Esophagus squamous epithelium (tissue), 5 donors: ENCODE results near the gene MRPL48. TPM values are rescaled to one million over a fixed set of nuclear protein-coding genes. Genes with fewer than 3 reads are reported as not detected.

Experiments used
- DNase-seq: peaks from one replicate; lab custom pipeline; 2025; lab: John Stamatoyannopoulos, UW
- H3K27ac ChIP-seq, 4 donors: fragments of 200-600 bp; sonication (generic); one replicate each; pipeline ENCODE4 v1.5.1; 2016 to 2019; ENCODE audit warnings: mild to moderate bottlenecking in 1 of 4
- H3K27me3 ChIP-seq, 4 donors: fragments of 200-600 bp; sonication (generic); 1 replicate in 3 of 4; 2 replicates in 1 of 4; pipeline versions ENCODE4 v1.5.1 to v1.6.0; 2017 to 2021; ENCODE audit warnings: antibody characterized with exemption in 1 of 4
- H3K36me3 ChIP-seq, 3 donors: fragments of 200-600 bp; sonication (generic); one replicate each; pipeline ENCODE4 v1.5.1; 2016 to 2019
- H3K4me1 ChIP-seq, 3 donors: fragments of 200-600 bp; sonication (generic); one replicate each; pipeline ENCODE4 v1.5.1; 2017 to 2019
- H3K4me3 ChIP-seq, 4 donors: fragments of 200-600 bp; sonication (generic); 1 replicate in 3 of 4; 2 replicates in 1 of 4; pipeline ENCODE4 v1.5.1; 2016 to 2019; ENCODE audit warnings: mild to moderate bottlenecking in 2 of 4, moderate library complexity in 1 of 4
- H3K9me3 ChIP-seq, 3 donors: fragments of 200-600 bp; sonication (generic); one replicate each; pipeline ENCODE4 v1.5.1; 2016 to 2019
- CTCF ChIP-seq, 6 experiments: fragments of 450-650 bp in 4 of 6; fragments of 200-600 bp in 2 of 6; sonication (generic) in 2 of 6; IDR thresholded peaks; one replicate each; pipeline ENCODE4 v1.5.1; 2016 to 2019; ENCODE audit warnings: antibody characterized with exemption in 6 of 6, mild to moderate bottlenecking in 4 of 6, moderate library complexity in 4 of 6
- POLR2A ChIP-seq, 4 donors: fragments of 450-650 bp; IDR thresholded peaks; one replicate each; pipeline ENCODE4 v1.6.1; 2017; ENCODE audit warnings: antibody characterized with exemption in 4 of 4, mild to moderate bottlenecking in 4 of 4, moderate library complexity in 3 of 4
- WGBS, 2 donors: methylation state at CpG; one replicate each; pipeline ENCODE4 v1.1.5; 2018; 5-methylcytosine and 5-hydroxymethylcytosine counted together
- intact Hi-C: fragments of 100-400 bp; cut with DNase I; formaldehyde crosslinking; loops from one replicate; pipeline ENCODE4 v1.15.0; 2022
- total RNA-seq, 4 donors: library from RNA; depleted of rRNA; stranded (reverse); fragments of >200 nt; gene quantifications; one replicate each; pipeline ENCODE4 v1.1.0, GENCODE V29; 2016
- donor health status: DM: yes; HTN: yes; CAD: no.

MRPL48 gene
- total RNA-seq, 4 donors from 2014 or later = 9.2 to 23.5 (median 18.8) TPM

GRCh38 chr11:73800276-73800806, 12.7 kb downstream of the MRPL48 start:
- Histone ChIP-seq H3K27me3 (no peaks in the 10 kb centered on the region), H3K4me3 (no peak overlapping the region)

GRCh38 chr11:73801136-73801535, 13.5 kb downstream of the MRPL48 start:
- Histone ChIP-seq H3K36me3 (peaks cover 0 to 28% (median 7%) of the 10 kb centered on the region in 3 donors), H3K27ac (no peak overlapping the region), H3K27me3 (no peaks in the 10 kb centered on the region), H3K4me3 (no peak overlapping the region), H3K4me1 (no peaks in the 10 kb centered on the region), H3K9me3 (no peaks in the 10 kb centered on the region)
- DNase-seq = no peak
- no peak for TF ChIP-seq CTCF (IDR thresholded peaks at IDR 0.05)
- no peak for TF ChIP-seq POLR2A (IDR thresholded peaks at IDR 0.05)
- WGBS, 2 donors = 70 to 86% methylated on average over 1 of the region's 1 CpG
- intact Hi-C loops = no loop called here

More at GRCh38 chr11:73800276-73800806, 12.7 kb downstream of the MRPL48 start:
- TF ChIP-seq CTCF (IDR thresholded peaks at IDR 0.05) (no peak), POLR2A (IDR thresholded peaks at IDR 0.05) (no peak)
- WGBS, 2 donors = 61 to 80% methylated on average over 2 to 4 of the region's 4 CpGs
- Histone ChIP-seq H3K36me3 (peaks cover 0 to 24% (median 2%) of the 10 kb centered on the region in 3 donors), H3K27ac (no peak overlapping the region), H3K9me3 (no peaks in the 10 kb centered on the region), H3K4me1 (no peaks in the 10 kb centered on the region)
- no peak for DNase-seq
- intact Hi-C loops = no loop called here

- no peaks in the 10 kb centered on the region for H3K27me3 ChIP-seq
- H3K4me1 ChIP-seq = no peaks in the 10 kb centered on the region
- no peaks in the 10 kb centered on the region for H3K9me3 ChIP-seq
- no peak overlapping the region for H3K27ac ChIP-seq
- H3K36me3 ChIP-seq = peaks cover 0 to 41% (median 7%) of the 10 kb centered on the region in 3 donors
- DNase-seq = no peak
- TF ChIP-seq CTCF (IDR thresholded peaks at IDR 0.05) = no peak
- TF ChIP-seq POLR2A (IDR thresholded peaks at IDR 0.05) = no peak
- H3K4me3 ChIP-seq = no peak overlapping the region
- intact Hi-C loops = no loop called here
Measured at GRCh38 chr11:73804712-73805111, 17.0 kb downstream of the MRPL48 start.

- H3K27ac ChIP-seq = no peak overlapping the region
- H3K9me3 ChIP-seq = no peaks in the 10 kb centered on the region
- H3K36me3 ChIP-seq = peaks cover 0 to 54% (median 7%) of the 10 kb centered on the region in 3 donors
- intact Hi-C loops = no loop called here
- no peak overlapping the region for H3K4me3 ChIP-seq
- WGBS, 2 donors = 82 to 88% methylated on average over 1 of the region's 1 CpG
- DNase-seq = no peak
- H3K4me1 ChIP-seq = no peaks in the 10 kb centered on the region
- no peak for TF ChIP-seq POLR2A (IDR thresholded peaks at IDR 0.05)
- TF ChIP-seq CTCF (IDR thresholded peaks at IDR 0.05) = no peak
- H3K27me3 ChIP-seq = no peaks in the 10 kb centered on the region
Measured at GRCh38 chr11:73808052-73808451, 20.4 kb downstream of the MRPL48 start.

GRCh38 chr11:73810637-73811036, 23.0 kb downstream of the MRPL48 start:
- Histone ChIP-seq H3K4me1 (no peaks in the 10 kb centered on the region), H3K4me3 (no peak overlapping the region), H3K27me3 (no peaks in the 10 kb centered on the region), H3K9me3 (no peaks in the 10 kb centered on the region), H3K27ac (no peak overlapping the region), H3K36me3 (peaks cover 0 to 52% (median 2%) of the 10 kb centered on the region in 3 donors)
- WGBS, 2 donors = 80 to 92% methylated on average over 1 of the region's 1 CpG
- DNase-seq = no peak
- intact Hi-C loops = no loop called here
- TF ChIP-seq CTCF (IDR thresholded peaks at IDR 0.05) (no peak), POLR2A (IDR thresholded peaks at IDR 0.05) (no peak)
